IMR-90 (cell line): ENCODE data around the gene FBN3. TPM values are rescaled to one million over a fixed set of nuclear protein-coding genes. Genes with fewer than 3 reads are reported as not detected.

Experiments used
- ATAC-seq: fragments of 200-7000 bp; cut with Tn5 transposase; 2 replicates; pipeline ENCODE4 v1.9.1; 2020; ENCODE audit warnings: low read depth, mild to moderate bottlenecking, moderate library complexity
- BruUV-seq: library from RNA; stranded (reverse); fragments of 400-500 nt; replicated peaks from 2 replicates; lab custom pipeline; 2021; lab: Mats Ljungman, UMichigan
- CTCF ChIA-PET: fragments of 300-600 bp; formaldehyde crosslinking; extraction: SDS; loops from one replicate; lab custom pipeline; 2021; ENCODE audit warnings: antibody characterized with exemption; lab: Yijun Ruan, JAX
- POLR2A ChIA-PET: fragments of 300-600 bp; sonication (Branson Sonifier 250); formaldehyde crosslinking; loops from one replicate; lab custom pipeline; 2022; ENCODE audit warnings: antibody characterized with exemption; ENCODE audit not compliant: unreplicated experiment; lab: Charles Lee
- DNase-seq: peaks from one replicate; pipeline ENCODE4 v3.0.0; 2013
- H2AFZ ChIP-seq: replicated peaks from 2 replicates; pipeline ENCODE3; 2013; ENCODE audit warnings: low read length, mild to moderate bottlenecking; ENCODE audit not compliant: poor library complexity
- H2AK5ac ChIP-seq: 2 replicates; pipeline ENCODE4 v1.6.1; 2013; ENCODE audit warnings: low read depth, low read length, inconsistent platforms
- H2AK9ac ChIP-seq: replicated peaks from 2 replicates; pipeline ENCODE3; 2013; ENCODE audit warnings: mild to moderate bottlenecking, low read depth, low read length, moderate library complexity; ENCODE audit not compliant: poor library complexity
- H2BK120ac ChIP-seq: 2 replicates; pipeline ENCODE4 v1.6.1; 2013; ENCODE audit warnings: low read depth, low read length, inconsistent platforms
- H2BK15ac ChIP-seq: 3 replicates; pipeline ENCODE4 v1.6.1; 2013; ENCODE audit warnings: low read depth, low read length, inconsistent platforms
- H2BK20ac ChIP-seq: 2 replicates; pipeline ENCODE4 v1.6.1; 2013; ENCODE audit warnings: low read depth, mild to moderate bottlenecking, inconsistent platforms, low read length, moderate library complexity
- H2BK5ac ChIP-seq: 2 replicates; pipeline ENCODE4 v1.6.1; 2013; ENCODE audit warnings: mild to moderate bottlenecking, low read depth, low read length, inconsistent platforms; ENCODE audit not compliant: poor library complexity, severe bottlenecking
- H3K14ac ChIP-seq: replicated peaks from 2 replicates; pipeline ENCODE4 v1.6.1; 2013; ENCODE audit warnings: low read depth, low read length, inconsistent platforms
- H3K18ac ChIP-seq: 2 replicates; pipeline ENCODE4 v1.6.1; 2013; ENCODE audit warnings: low read depth, low read length, control low read depth
- H3K23ac ChIP-seq: 2 replicates; pipeline ENCODE4 v1.6.1; 2013; ENCODE audit warnings: low read depth, low read length, inconsistent platforms
- H3K27ac ChIP-seq: 2 replicates; pipeline ENCODE4 v1.5.1; 2013; ENCODE audit warnings: mild to moderate bottlenecking, control low read depth, low read length; ENCODE audit not compliant: insufficient read depth
- H3K27me3 ChIP-seq: 2 replicates; pipeline ENCODE4 v1.6.1; 2013; ENCODE audit warnings: low read length; ENCODE audit not compliant: control insufficient read depth, insufficient read depth
- H3K36me3 ChIP-seq: 2 replicates; pipeline ENCODE4 v1.6.1; 2013; ENCODE audit warnings: low read length, mixed read lengths; ENCODE audit not compliant: control insufficient read depth, insufficient read depth
- H3K4ac ChIP-seq: 2 replicates; pipeline ENCODE4 v1.6.1; 2013; ENCODE audit warnings: low read depth, low read length, inconsistent platforms
- H3K4me1 ChIP-seq: 2 replicates; pipeline ENCODE4 v1.6.1; 2013; ENCODE audit warnings: low read length, mixed read lengths; ENCODE audit not compliant: control insufficient read depth, insufficient read depth
- H3K4me2 ChIP-seq: 2 replicates; pipeline ENCODE4 v1.6.1; 2013; ENCODE audit warnings: low read depth, mild to moderate bottlenecking, control low read depth, low read length, moderate library complexity
- H3K4me3 ChIP-seq: 2 replicates; pipeline ENCODE4 v1.5.1; 2013; ENCODE audit warnings: low read depth, mild to moderate bottlenecking, control low read depth, low read length, moderate library complexity; ENCODE audit not compliant: insufficient read depth
- H3K56ac ChIP-seq: 2 replicates; pipeline ENCODE4 v1.6.1; 2013; ENCODE audit warnings: low read length, inconsistent platforms; ENCODE audit not compliant: insufficient read depth; ENCODE audit errors: extremely low read depth
- H3K79me1 ChIP-seq, 2 experiments: 2 replicates each; pipeline ENCODE4 v1.6.1; 2013; ENCODE audit warnings: low read length in 2 of 2, inconsistent platforms in 1 of 2, low read depth in 1 of 2
- H3K9ac ChIP-seq: 2 replicates; pipeline ENCODE4 v1.6.1; 2013; ENCODE audit warnings: low read depth, low read length, control low read depth
- H3K9me1 ChIP-seq: 2 replicates; pipeline ENCODE4 v1.6.1; 2013; ENCODE audit warnings: low read length, inconsistent platforms; ENCODE audit not compliant: insufficient read depth
- H3K9me3 ChIP-seq: 2 replicates; pipeline ENCODE4 v1.6.1; 2013; ENCODE audit warnings: low read length; ENCODE audit not compliant: control insufficient read depth, insufficient read depth
- H4K20me1 ChIP-seq: 2 replicates; pipeline ENCODE4 v1.6.1; 2013; ENCODE audit warnings: low read length, inconsistent platforms; ENCODE audit not compliant: insufficient read depth
- H4K5ac ChIP-seq: 2 replicates; pipeline ENCODE4 v1.6.1; 2013; ENCODE audit warnings: mild to moderate bottlenecking, low read depth, low read length, control low read depth
- H4K8ac ChIP-seq, 2 experiments: 2 replicates each; pipeline ENCODE4 v1.6.1; 2013; ENCODE audit warnings: low read depth in 2 of 2, low read length in 2 of 2, control low read depth in 1 of 2, inconsistent platforms in 1 of 2
- H4K91ac ChIP-seq: 2 replicates; pipeline ENCODE4 v1.6.1; 2013; ENCODE audit warnings: low read depth, low read length, inconsistent platforms; ENCODE audit not compliant: insufficient read depth
- BHLHE40 ChIP-seq: fragments of 150-350 bp; IDR thresholded peaks from 2 replicates; pipeline ENCODE4 v1.6.1; 2016; ENCODE audit warnings: mild to moderate bottlenecking, low read depth, low read length
- CHD1 ChIP-seq: IDR thresholded peaks from 2 replicates; pipeline ENCODE4 v1.6.1; 2012; ENCODE audit warnings: low read depth, low read length, improper control_type of control experiment
- FOS ChIP-seq: fragments of 150-350 bp; IDR thresholded peaks from 2 replicates; pipeline ENCODE4 v1.6.1; 2016; ENCODE audit warnings: low read depth, low read length
- MAFK ChIP-seq: IDR thresholded peaks from 2 replicates; pipeline ENCODE4 v1.6.1; 2012; ENCODE audit warnings: low read depth, low read length, improper control_type of control experiment
- POLR2A ChIP-seq: IDR thresholded peaks from 2 replicates; pipeline ENCODE4 v1.6.1; 2012; ENCODE audit warnings: mild to moderate bottlenecking, low read depth, low read length
- RCOR1 ChIP-seq: IDR thresholded peaks from 2 replicates; pipeline ENCODE4 v1.6.1; 2012; ENCODE audit warnings: mild to moderate bottlenecking, low read length, improper control_type of control experiment; ENCODE audit not compliant: insufficient replicate concordance
- RFX5 ChIP-seq: IDR thresholded peaks from 2 replicates; pipeline ENCODE4 v1.8.0; 2012; ENCODE audit warnings: low read depth, mild to moderate bottlenecking, low read length, moderate library complexity
- SMC3 ChIP-seq: fragments of 150-350 bp; IDR thresholded peaks from 2 replicates; pipeline ENCODE4 v1.6.1; 2016; ENCODE audit warnings: low read depth, mild to moderate bottlenecking, antibody characterized with exemption, low read length, moderate library complexity
- WGBS, 2 experiments: methylation state at CpG; one replicate each; pipeline versions ENCODE4 v1.1.5 to v1.1.7; 2013; ENCODE audit warnings: missing lambda C conversion rate in 2 of 2; ENCODE audit not compliant: insufficient read length in 1 of 2; ENCODE audit errors: extremely low coverage in 2 of 2; 5-methylcytosine and 5-hydroxymethylcytosine counted together
- dilution Hi-C: fragments of 300-500 bp; cut with HindIII; formaldehyde crosslinking; loops from one replicate; pipeline ENCODE4 v1.14.3; 2018; ENCODE audit warnings: low sequenced_read_pairs; ENCODE audit not compliant: unreplicated experiment
- in situ Hi-C: fragments of 300-500 bp; cut with MboI; formaldehyde crosslinking; loops from 3 replicates; pipeline ENCODE4 v1.14.3; 2019; ENCODE audit warnings: low sequenced_read_pairs, inconsistent platforms, mixed read lengths
- intact Hi-C: fragments of 100-400 bp; cut with micrococcal nuclease; formaldehyde crosslinking; loops from 2 replicates; pipeline ENCODE4 v1.10.0; 2022
- polyA plus RNA-seq, 3 experiments: library from polyadenylated mRNA; depleted of rRNA; stranded (reverse); fragments of >200 nt; gene quantifications; 2 replicates each; pipeline ENCODE4 v1.2.3, GENCODE V29; 2012; ENCODE audit warnings: low replicate concordance in 1 of 3
- total RNA-seq: library from RNA; depleted of rRNA; stranded (reverse); fragments of >200 nt; gene quantifications from 2 replicates; pipeline ENCODE4 v1.2.3, GENCODE V29; 2012

Gene FBN3
- total and polyA plus RNA-seq, 2 of the 4 experiments (the other 2 are of a cell fraction): not detected

GRCh38 chr19:8138201-8138600, 11.2 kb downstream of the FBN3 start:
- BruUV-seq: no TSS peak
- Histone ChIP-seq H2AFZ (no peak overlapping the region), H3K23ac (no peak overlapping the region), H3K27me3 (no peaks in the 10 kb centered on the region; the same call in 1 of the 2 replicates), H4K20me1 (no peaks in the 10 kb centered on the region), H3K4me3 (no peak overlapping the region), H3K9me3 (no peaks in the 10 kb centered on the region), H2BK15ac (no peak overlapping the region), H3K4me2 (no peak overlapping the region), H2BK120ac (no peak overlapping the region), H4K91ac (no peak overlapping the region), H3K14ac (no peak overlapping the region), H3K4ac (no peak overlapping the region), H4K8ac (no peak overlapping the region), H3K18ac (no peak overlapping the region), H3K4me1 (peaks cover 2% of the 10 kb centered on the region; the same call in 1 of the 2 replicates), H2BK5ac (no peak overlapping the region), H3K9ac (no peak overlapping the region), H4K5ac (no peak overlapping the region), H2AK9ac (no peak overlapping the region), H3K9me1 (no peaks in the 10 kb centered on the region), H3K56ac (no peak overlapping the region), H3K36me3 (no peaks in the 10 kb centered on the region), H3K79me1 (no peaks in the 10 kb centered on the region), H2AK5ac (no peak overlapping the region), H2BK20ac (no peak overlapping the region), H3K27ac (no peak overlapping the region)
- ATAC-seq: no peak
- CTCF ChIA-PET: no interaction called here
- in situ Hi-C loops (no loop called here), intact Hi-C loops (no loop called here), dilution Hi-C loops (no loop called here)
- WGBS, 2 experiments: 91% methylated on average over 7 of the region's 17 CpGs; no CpG with 5 or more reads in 1 of the 2 experiments
- TF ChIP-seq CHD1: no peak
- no peak for TF ChIP-seq SMC3
- no peak for TF ChIP-seq MAFK
- no peak for TF ChIP-seq RCOR1
- no peak for TF ChIP-seq FOS
- no peak for TF ChIP-seq RFX5
- no peak for TF ChIP-seq BHLHE40
- TF ChIP-seq POLR2A: no peak
- no peak for DNase-seq
- POLR2A ChIA-PET: no interaction called here
